ENCODE data around the gene HCN2.

GRCh38 chr19:595326-596262, 5.9 kb downstream of the HCN2 start:
- no peak for TF ChIP-seq BCL3 (CRISPR knock-in tag; IDR thresholded peaks at IDR 0.05)
- no peak for TF ChIP-seq POLR2AphosphoS5 (IDR thresholded peaks at IDR 0.05; ENCODE audit: low read depth, low read length)
- TF ChIP-seq ZGPAT (CRISPR knock-in tag; IDR thresholded peaks at IDR 0.05), result no peak
- TF ChIP-seq ZBTB2 (CRISPR knock-in tag; IDR thresholded peaks at IDR 0.05; ENCODE audit: low read depth), result no peak
- no peak for TF ChIP-seq GABPA (IDR thresholded peaks at IDR 0.05; ENCODE audit: low read depth, low read length)
- TF ChIP-seq GABPA (CRISPR knock-in tag; IDR thresholded peaks at IDR 0.05; ENCODE audit: low read depth), result no peak
- no peak for TF ChIP-seq CTCF (CRISPR knock-in tag; IDR thresholded peaks at IDR 0.05)
- no peak for TF ChIP-seq ZNF782 (CRISPR knock-in tag; IDR thresholded peaks at IDR 0.05; ENCODE audit: borderline replicate concordance)
- TF ChIP-seq ETV5 (CRISPR knock-in tag; IDR thresholded peaks at IDR 0.05; ENCODE audit: borderline replicate concordance), result no peak
- TF ChIP-seq ZNF598 (CRISPR knock-in tag; IDR thresholded peaks at IDR 0.05; ENCODE audit: borderline replicate concordance), result no peak
- TF ChIP-seq FOXP4 (CRISPR knock-in tag; IDR thresholded peaks at IDR 0.05), result no peak
- TF ChIP-seq BRF2 (CRISPR knock-in tag; IDR thresholded peaks at IDR 0.05), result no peak

Data from HepG2 (cell line).